Liver (tissue), 9 donors: Measurements from ENCODE around the gene NKD2. TPM values are rescaled to one million over a fixed set of nuclear protein-coding genes. Genes with fewer than 3 reads are reported as not detected.
A peak's percentile ranks its signal among the peaks of the same experiment; 100 is the strongest.

ENCODE experiments used
- DNase-seq: peaks from one replicate; pipeline ENCODE4 v3.0.0-alpha.2; 2017; ENCODE audit warnings: low spot score
- H3K27ac ChIP-seq, 2 donors: one replicate each; pipeline ENCODE4 v1.7.0; 2013; ENCODE audit warnings: inconsistent platforms in 2 of 2, low read length in 2 of 2, control low read depth in 1 of 2, low read depth in 1 of 2, mild to moderate bottlenecking in 1 of 2
- H3K27me3 ChIP-seq, 4 donors: one replicate each; pipeline versions ENCODE4 v1.6.1 to v1.7.0; 2013; ENCODE audit warnings: low read length in 3 of 4, inconsistent platforms in 1 of 4, mild to moderate bottlenecking in 1 of 4, moderate library complexity in 1 of 4; ENCODE audit not compliant: control insufficient read depth in 4 of 4, insufficient read depth in 4 of 4
- H3K36me3 ChIP-seq, 4 donors: one replicate each; pipeline versions ENCODE4 v1.6.1 to v1.7.0; 2013; ENCODE audit warnings: low read length in 3 of 4, mild to moderate bottlenecking in 3 of 4, low read depth in 1 of 4, moderate library complexity in 1 of 4; ENCODE audit not compliant: control insufficient read depth in 4 of 4, insufficient read depth in 3 of 4
- H3K4me1 ChIP-seq, 4 donors: one replicate each; pipeline versions ENCODE4 v1.6.1 to v1.7.0; 2013; ENCODE audit warnings: low read length in 3 of 4, mild to moderate bottlenecking in 3 of 4, moderate library complexity in 1 of 4; ENCODE audit not compliant: control insufficient read depth in 4 of 4, insufficient read depth in 4 of 4
- H3K4me3 ChIP-seq, 3 donors: one replicate each; pipeline versions ENCODE4 v1.6.1 to v1.7.0; 2013; ENCODE audit warnings: low read length in 3 of 3, control low read depth in 1 of 3, low read depth in 1 of 3, mild to moderate bottlenecking in 1 of 3
- H3K9ac ChIP-seq, 2 donors: one replicate each; pipeline ENCODE4 v1.7.0; 2013; ENCODE audit warnings: low read length in 2 of 2, mild to moderate bottlenecking in 2 of 2, moderate library complexity in 2 of 2, control low read depth in 1 of 2, low read depth in 1 of 2
- H3K9me3 ChIP-seq, 4 donors: one replicate each; pipeline versions ENCODE4 v1.6.1 to v1.7.0; 2013; ENCODE audit warnings: low read length in 3 of 4; ENCODE audit not compliant: control insufficient read depth in 4 of 4
- FOXA1 ChIP-seq: IDR thresholded peaks from 2 replicates; pipeline ENCODE4 v1.6.1; 2016; ENCODE audit warnings: antibody characterized with exemption
- FOXA2 ChIP-seq: IDR thresholded peaks from 2 replicates; pipeline ENCODE4 v1.6.1; 2016; ENCODE audit warnings: antibody characterized with exemption
- HNF4A ChIP-seq, 2 donors: conservative IDR thresholded peaks; 2 replicates each; pipeline ENCODE4 v1.6.1; 2016; ENCODE audit warnings: antibody characterized with exemption in 2 of 2, mild to moderate bottlenecking in 2 of 2
- HNF4G ChIP-seq: IDR thresholded peaks from 2 replicates; pipeline ENCODE4 v1.6.1; 2016; ENCODE audit warnings: antibody characterized with exemption
- JUND ChIP-seq, 2 donors: IDR thresholded peaks; 2 replicates each; pipeline ENCODE4 v1.6.1; 2016; ENCODE audit warnings: antibody characterized with exemption in 2 of 2
- NR2F2 ChIP-seq: IDR thresholded peaks from 2 replicates; pipeline ENCODE4 v1.6.1; 2016; ENCODE audit warnings: antibody characterized with exemption
- RAD21 ChIP-seq, 2 donors: IDR thresholded peaks; 2 replicates each; pipeline ENCODE4 v1.6.1; 2016; ENCODE audit warnings: antibody characterized with exemption in 2 of 2, mild to moderate bottlenecking in 2 of 2
- RXRA ChIP-seq, 2 donors: IDR thresholded peaks; 2 replicates each; pipeline ENCODE4 v1.6.1; 2017 to 2018; ENCODE audit warnings: antibody characterized with exemption in 2 of 2, mild to moderate bottlenecking in 1 of 2
- TAF1 ChIP-seq: conservative IDR thresholded peaks from 2 replicates; pipeline ENCODE4 v1.6.1; 2016; ENCODE audit warnings: antibody characterized with exemption, mild to moderate bottlenecking
- YY1 ChIP-seq: IDR thresholded peaks from 2 replicates; pipeline ENCODE4 v1.6.1; 2016; ENCODE audit warnings: antibody characterized with exemption, mild to moderate bottlenecking
- WGBS: extraction: QIAGEN DNeasy Blood & Tissue Kit; methylation state at CpG from one replicate; pipeline ENCODE4 v1.1.7; 2013; 5-methylcytosine and 5-hydroxymethylcytosine counted together
- polyA plus RNA-seq, 2 donors: library from polyadenylated mRNA; stranded (reverse) in 1 of 2; unstranded in 1 of 2; fragments of 200-250 nt in 1 of 2; fragments of >200 nt in 1 of 2; fragmentation: Nextera tagmentation in 1 of 2; extraction: Ambion mirVana in 1 of 2; gene quantifications; one replicate each; pipeline versions ENCODE4 v1.2.1 to v1.2.3, GENCODE V29; 2013 to 2015
- total RNA-seq, 2 donors: library from RNA; depleted of rRNA; stranded (reverse); fragments of >200 nt; gene quantifications; one replicate each; pipeline ENCODE4 v1.2.3, GENCODE V29; 2014
- TF ChIP-seq, protein P1 (sequence below): IDR thresholded peaks from 2 replicates; pipeline ENCODE4 v1.6.1; 2016; ENCODE audit warnings: antibody characterized with exemption
- TF ChIP-seq, protein P2 (sequence below): IDR thresholded peaks from 2 replicates; pipeline ENCODE4 v1.6.1; 2016; ENCODE audit warnings: antibody characterized with exemption, mild to moderate bottlenecking
- TF ChIP-seq, protein P3 (sequence below): IDR thresholded peaks from 2 replicates; pipeline ENCODE4 v1.6.1; 2016; ENCODE audit warnings: antibody characterized with exemption
- TF ChIP-seq, protein P4 (sequence below): fragments of 150-350 bp; IDR thresholded peaks from 2 replicates; pipeline ENCODE4 v1.5.1; 2017; ENCODE audit warnings: improper control_type of control experiment, low read depth, low read length; ENCODE audit not compliant: missing input control
- TF ChIP-seq, protein P5 (sequence below): IDR thresholded peaks from 2 replicates; pipeline ENCODE4 v1.6.1; 2016; ENCODE audit warnings: antibody characterized with exemption
- donor health status: healthy.
- donor health status: healthy.
- donor health status: healthy.
- donor health status: healthy.
- donor health status: healthy.

The NKD2 gene
- total and polyA plus RNA-seq, 4 donors = 0.09 to 1.3 (median 0.42) TPM

DNA sequence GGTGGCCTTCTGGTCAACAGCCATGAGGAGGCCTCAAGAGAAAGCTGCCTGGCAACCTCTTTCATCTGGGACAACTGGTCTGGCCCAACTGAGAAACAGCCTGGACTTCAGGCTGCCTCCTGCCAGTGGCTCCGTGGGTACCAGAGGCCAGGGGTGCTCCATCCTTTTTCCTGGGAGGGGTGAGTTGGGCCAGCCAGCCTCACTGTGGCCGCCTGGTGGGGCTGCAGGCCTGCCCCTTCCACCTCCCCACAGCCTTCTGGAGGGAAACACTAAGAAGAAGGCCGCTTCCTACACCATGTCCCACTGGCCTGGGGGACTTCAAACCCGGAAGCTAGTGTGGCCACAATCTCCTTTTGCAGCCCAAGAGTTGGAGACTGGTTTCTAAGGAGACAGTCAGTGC lies 13.8 kb upstream of the NKD2 start:
- Histone ChIP-seq H3K4me1 (peaks cover 0 to 5% (median 0%) of the 10 kb centered on the region in 4 donors), H3K9me3 (no peaks in the 10 kb centered on the region), H3K27ac (no peak overlapping the region), H3K27me3 (no peaks in the 10 kb centered on the region), H3K4me3 (no peak overlapping the region), H3K9ac (no peak overlapping the region), H3K36me3 (no peaks in the 10 kb centered on the region)
- TF ChIP-seq TAF1 (no peak), FOXA1 (no peak), HNF4A (conservative IDR thresholded peaks at IDR 0.05) (no peak), YY1 (no peak), NR2F2 (no peak), RXRA (IDR thresholded peaks at IDR 0.05) (no peak), HNF4G (no peak), FOXA2 (no peak), JUND (IDR thresholded peaks at IDR 0.05) (no peak)
- TF ChIP-seq, protein P1, sequence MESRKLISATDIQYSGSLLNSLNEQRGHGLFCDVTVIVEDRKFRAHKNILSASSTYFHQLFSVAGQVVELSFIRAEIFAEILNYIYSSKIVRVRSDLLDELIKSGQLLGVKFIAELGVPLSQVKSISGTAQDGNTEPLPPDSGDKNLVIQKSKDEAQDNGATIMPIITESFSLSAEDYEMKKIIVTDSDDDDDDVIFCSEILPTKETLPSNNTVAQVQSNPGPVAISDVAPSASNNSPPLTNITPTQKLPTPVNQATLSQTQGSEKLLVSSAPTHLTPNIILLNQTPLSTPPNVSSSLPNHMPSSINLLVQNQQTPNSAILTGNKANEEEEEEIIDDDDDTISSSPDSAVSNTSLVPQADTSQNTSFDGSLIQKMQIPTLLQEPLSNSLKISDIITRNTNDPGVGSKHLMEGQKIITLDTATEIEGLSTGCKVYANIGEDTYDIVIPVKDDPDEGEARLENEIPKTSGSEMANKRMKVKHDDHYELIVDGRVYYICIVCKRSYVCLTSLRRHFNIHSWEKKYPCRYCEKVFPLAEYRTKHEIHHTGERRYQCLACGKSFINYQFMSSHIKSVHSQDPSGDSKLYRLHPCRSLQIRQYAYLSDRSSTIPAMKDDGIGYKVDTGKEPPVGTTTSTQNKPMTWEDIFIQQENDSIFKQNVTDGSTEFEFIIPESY = no peak
- TF ChIP-seq, protein P2, sequence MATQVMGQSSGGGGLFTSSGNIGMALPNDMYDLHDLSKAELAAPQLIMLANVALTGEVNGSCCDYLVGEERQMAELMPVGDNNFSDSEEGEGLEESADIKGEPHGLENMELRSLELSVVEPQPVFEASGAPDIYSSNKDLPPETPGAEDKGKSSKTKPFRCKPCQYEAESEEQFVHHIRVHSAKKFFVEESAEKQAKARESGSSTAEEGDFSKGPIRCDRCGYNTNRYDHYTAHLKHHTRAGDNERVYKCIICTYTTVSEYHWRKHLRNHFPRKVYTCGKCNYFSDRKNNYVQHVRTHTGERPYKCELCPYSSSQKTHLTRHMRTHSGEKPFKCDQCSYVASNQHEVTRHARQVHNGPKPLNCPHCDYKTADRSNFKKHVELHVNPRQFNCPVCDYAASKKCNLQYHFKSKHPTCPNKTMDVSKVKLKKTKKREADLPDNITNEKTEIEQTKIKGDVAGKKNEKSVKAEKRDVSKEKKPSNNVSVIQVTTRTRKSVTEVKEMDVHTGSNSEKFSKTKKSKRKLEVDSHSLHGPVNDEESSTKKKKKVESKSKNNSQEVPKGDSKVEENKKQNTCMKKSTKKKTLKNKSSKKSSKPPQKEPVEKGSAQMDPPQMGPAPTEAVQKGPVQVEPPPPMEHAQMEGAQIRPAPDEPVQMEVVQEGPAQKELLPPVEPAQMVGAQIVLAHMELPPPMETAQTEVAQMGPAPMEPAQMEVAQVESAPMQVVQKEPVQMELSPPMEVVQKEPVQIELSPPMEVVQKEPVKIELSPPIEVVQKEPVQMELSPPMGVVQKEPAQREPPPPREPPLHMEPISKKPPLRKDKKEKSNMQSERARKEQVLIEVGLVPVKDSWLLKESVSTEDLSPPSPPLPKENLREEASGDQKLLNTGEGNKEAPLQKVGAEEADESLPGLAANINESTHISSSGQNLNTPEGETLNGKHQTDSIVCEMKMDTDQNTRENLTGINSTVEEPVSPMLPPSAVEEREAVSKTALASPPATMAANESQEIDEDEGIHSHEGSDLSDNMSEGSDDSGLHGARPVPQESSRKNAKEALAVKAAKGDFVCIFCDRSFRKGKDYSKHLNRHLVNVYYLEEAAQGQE = no peak
- TF ChIP-seq, protein P3, sequence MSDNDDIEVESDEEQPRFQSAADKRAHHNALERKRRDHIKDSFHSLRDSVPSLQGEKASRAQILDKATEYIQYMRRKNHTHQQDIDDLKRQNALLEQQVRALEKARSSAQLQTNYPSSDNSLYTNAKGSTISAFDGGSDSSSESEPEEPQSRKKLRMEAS = no peak
- TF ChIP-seq, protein P4, sequence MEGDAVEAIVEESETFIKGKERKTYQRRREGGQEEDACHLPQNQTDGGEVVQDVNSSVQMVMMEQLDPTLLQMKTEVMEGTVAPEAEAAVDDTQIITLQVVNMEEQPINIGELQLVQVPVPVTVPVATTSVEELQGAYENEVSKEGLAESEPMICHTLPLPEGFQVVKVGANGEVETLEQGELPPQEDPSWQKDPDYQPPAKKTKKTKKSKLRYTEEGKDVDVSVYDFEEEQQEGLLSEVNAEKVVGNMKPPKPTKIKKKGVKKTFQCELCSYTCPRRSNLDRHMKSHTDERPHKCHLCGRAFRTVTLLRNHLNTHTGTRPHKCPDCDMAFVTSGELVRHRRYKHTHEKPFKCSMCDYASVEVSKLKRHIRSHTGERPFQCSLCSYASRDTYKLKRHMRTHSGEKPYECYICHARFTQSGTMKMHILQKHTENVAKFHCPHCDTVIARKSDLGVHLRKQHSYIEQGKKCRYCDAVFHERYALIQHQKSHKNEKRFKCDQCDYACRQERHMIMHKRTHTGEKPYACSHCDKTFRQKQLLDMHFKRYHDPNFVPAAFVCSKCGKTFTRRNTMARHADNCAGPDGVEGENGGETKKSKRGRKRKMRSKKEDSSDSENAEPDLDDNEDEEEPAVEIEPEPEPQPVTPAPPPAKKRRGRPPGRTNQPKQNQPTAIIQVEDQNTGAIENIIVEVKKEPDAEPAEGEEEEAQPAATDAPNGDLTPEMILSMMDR = no peak
- 86% methylated on average over 4 of the region's 4 CpGs for WGBS
- peak; percentile 24 for DNase-seq

DNA sequence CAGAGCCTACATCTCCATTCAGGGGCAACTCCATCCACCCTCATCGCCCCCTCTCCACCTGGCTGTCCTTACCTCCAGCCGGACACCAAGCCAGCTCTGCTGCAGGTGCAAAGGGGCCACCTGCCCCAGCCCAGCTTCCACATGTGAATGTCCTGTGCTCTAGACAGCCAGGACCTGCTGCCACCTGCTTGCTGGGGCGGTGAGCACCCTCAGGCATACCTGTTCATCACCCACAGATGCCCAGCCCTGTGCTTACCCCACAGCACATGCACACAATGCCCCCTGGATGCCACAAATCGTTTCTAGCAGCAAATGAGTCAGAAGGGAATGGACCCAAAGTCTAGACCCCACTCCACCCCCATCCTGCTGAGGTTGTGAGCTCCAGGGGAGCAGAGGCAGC lies 13.3 kb upstream of the NKD2 start:
- Histone ChIP-seq H3K27ac (no peak overlapping the region), H3K4me1 (peaks cover 0 to 3% (median 0%) of the 10 kb centered on the region in 4 donors), H3K4me3 (no peak overlapping the region), H3K9ac (no peak overlapping the region), H3K36me3 (no peaks in the 10 kb centered on the region), H3K27me3 (no peaks in the 10 kb centered on the region), H3K9me3 (no peaks in the 10 kb centered on the region)
- 80% methylated on average over 4 of the region's 4 CpGs for WGBS
- TF ChIP-seq HNF4G (no peak), RAD21 (IDR thresholded peaks at IDR 0.05) (no peak)
- TF ChIP-seq, protein P5, sequence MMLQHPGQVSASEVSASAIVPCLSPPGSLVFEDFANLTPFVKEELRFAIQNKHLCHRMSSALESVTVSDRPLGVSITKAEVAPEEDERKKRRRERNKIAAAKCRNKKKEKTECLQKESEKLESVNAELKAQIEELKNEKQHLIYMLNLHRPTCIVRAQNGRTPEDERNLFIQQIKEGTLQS = no peak
- DNase-seq = no peak
